GM12801 (cell line): ENCODE results near the gene KAZN.

Experiments used
- CTCF ChIP-seq: IDR thresholded peaks from one replicate; pipeline ENCODE4 v1.5.1; 2011; ENCODE audit warnings: control low read depth; ENCODE audit not compliant: insufficient read length; ENCODE audit errors: extremely low read depth

The KAZN gene

DNA sequence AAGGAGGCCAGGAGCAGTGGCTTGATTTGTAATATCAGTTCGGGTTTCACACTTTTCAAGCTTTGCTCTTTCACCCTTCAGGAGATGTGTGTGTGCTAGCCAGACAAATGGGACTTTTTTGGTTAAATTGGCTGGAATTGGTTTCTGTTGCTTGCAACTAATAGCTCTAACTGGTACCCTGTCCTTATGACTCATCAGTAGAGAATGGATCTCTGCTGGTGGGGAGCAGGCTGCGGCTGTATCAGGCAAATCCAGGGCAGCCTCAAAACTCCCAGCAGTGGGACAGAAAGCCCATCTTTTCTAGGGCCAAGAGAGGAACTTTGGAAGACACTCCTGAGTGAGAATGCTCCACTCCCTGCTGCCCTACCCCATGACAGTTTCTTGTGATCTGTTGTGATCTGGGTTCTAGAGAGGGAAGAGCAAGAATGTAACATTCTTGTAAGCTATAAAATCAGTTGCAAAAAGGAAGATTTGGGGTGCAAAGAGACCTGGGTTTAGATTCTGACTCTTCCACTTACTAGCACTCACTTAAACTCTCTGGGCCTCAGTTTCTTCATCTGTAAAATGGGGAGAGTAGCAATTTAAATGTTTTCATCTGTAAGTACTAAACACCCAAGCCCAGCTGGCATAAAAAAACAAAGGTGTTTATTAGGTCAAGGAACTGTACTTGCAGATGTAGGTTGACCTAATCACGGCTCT is 298.0 kb downstream of the KAZN start:
- no peak for TF ChIP-seq CTCF

DNA sequence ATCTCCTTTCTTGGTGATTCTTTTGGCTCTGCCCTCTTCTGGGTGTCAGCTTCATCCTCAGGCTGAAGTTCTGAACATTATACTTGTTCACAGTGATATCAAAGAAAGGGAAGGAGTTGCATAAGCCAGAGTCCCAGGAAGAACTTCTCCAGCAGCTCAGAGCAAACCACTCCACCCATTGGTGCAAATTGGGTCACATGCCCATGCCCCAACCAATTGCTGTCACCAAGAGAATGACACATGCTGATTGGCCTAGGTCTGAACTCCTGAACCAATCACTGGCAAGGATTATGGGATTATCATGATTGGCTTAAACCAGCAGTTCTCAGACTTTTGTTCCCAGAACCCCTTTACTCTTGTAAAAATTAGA is 298.6 kb downstream of the KAZN start:
- no peak for TF ChIP-seq CTCF

- TF ChIP-seq CTCF, result no peak
Measured at GRCh38 chr1:14897547-14897946, 299.1 kb downstream of the KAZN start.

DNA sequence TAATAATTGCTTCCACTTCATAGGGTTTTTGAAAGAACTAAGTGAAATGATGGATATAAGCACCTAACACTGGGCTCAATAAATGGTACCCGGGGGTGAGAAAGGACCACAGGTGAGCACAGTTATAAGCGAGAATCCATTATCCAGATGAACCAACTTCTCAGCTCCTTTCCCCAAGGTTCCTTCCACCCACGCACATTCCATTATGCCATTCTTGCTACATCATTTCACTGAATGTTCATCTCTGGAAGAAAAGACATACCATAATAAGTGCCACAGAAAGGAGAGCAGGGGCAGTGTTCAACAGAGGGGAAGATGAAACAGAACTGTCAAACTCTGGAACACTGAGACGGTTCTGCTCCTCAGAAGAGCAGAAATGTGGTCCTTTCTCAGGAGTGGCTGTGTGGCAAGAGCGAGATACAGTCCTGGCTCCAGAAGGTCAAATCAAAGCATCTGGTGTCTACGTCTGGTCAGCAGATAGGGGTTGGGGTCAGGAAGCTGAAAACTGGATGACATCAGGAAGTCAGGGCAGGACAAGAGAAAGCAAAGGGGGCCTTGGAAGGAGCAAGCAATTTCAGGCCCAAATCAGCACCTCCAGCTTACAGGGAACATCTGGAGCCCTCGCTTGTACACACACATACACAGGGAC is 299.6 kb downstream of the KAZN start:
- TF ChIP-seq CTCF, result no peak

GRCh38 chr1:14899686-14900085 is 301.2 kb downstream of the KAZN start:
- no peak for TF ChIP-seq CTCF

DNA sequence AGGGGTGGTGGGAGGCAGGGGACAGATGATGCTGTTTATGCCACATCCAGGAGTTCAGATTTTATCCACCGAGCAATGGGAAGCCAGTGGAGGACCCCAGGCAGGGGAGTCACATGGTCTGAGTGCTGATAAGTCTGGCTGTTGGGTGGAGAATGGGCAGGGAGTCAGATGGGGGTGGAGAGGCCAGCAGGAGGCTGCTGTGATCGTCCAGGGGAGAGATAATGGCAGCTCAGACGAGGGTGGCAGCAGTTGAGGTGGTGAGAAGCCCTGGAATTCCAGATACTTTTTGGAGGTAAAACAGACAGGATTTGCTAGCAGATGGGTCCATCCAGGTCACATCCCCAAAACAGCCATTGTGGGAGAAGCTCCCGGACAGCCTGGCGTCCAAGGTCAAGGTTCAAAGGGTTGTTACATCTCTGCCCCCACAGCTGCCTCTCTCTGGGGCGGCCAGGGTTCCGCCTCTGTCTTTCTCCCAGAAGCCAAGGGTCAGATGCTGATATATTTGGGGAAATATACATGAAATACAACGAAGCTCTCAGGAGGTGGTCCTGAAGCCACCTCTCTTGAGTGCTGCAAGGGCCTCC is 303.0 kb downstream of the KAZN start:
- no peak for TF ChIP-seq CTCF

- TF ChIP-seq CTCF, result no peak
Measured at GRCh38 chr1:14903922-14904321, 305.4 kb downstream of the KAZN start.
